GM19438 (cell line): ENCODE data around the gene LARGE1.

ENCODE experiments used
- ATAC-seq: cut with Tn5 transposase; IDR thresholded peaks from one replicate; pipeline ENCODE4 v1.9.1; 2021; ENCODE audit warnings: low read depth; ENCODE audit not compliant: unreplicated experiment

The LARGE1 gene

GRCh38 chr22:33512908-33513307 lies 407.4 kb downstream of the LARGE1 start:
- ATAC-seq: no peak

DNA sequence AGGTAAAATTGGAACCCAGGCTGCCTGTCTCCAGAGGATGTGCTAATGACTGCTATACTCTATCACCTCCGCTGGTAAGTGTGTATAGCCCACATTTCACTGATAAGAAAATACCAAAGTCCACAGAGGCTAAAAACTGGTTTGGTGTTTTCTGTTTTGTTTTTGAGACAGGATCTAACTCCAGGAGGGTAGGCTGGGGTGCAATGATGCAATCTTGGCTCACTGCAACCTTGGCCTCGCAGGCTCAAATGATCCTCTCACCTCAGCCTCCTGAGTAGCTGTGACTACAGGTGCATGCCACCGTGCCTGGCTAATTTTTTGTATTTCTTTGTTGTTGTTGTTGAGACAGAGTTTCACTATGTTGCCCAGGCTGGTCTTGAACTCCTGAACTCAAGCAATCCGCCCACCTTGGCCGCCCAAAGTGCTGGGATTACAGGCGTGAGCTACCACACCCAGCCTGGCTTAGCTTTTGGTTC lies 409.8 kb downstream of the LARGE1 start:
- no peak for ATAC-seq

GRCh38 chr22:33504941-33505625 lies 415.2 kb downstream of the LARGE1 start:
- no peak for ATAC-seq

DNA sequence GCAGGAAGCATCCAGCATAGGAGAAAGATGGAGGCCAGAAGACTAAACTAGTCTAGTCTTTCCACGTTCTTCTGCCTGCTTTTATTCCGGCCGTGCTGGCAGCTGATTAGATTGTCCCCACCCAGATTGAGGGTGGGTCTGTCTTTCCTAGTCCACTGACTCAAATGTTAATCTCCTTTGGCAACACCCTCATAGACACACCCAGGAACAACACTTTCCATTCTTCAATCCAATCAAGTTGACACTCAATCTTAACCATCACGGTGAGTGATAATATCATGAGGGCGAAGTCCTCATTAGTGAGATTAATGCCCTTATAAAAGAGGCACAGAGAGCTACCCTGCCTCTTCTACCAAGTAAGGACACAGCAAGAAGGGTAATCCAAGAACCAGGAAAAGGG lies 424.2 kb downstream of the LARGE1 start:
- no peak for ATAC-seq

GRCh38 chr22:33493476-33494205 lies 426.6 kb downstream of the LARGE1 start:
- ATAC-seq: no peak

DNA sequence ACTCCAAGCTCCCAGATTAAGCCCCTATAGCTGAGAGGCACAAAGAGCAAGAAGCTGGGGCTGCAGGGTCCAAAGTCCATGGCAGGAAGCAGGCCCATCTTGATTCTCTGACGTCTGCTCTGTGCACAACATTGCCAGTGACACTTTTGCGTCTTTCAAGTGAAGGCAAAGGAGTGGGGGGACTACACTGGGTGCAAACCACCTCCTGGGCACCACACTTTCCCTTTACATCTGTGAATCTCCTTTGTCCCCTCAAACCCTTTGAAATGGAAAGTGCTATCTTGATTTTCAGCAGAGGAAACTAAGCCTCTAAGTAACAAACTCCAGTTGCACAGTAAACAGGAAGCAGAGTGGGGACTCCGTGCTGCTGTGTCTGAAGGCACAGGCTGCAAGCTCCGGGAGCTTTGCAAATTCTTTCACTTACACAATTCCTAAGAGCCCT lies 428.0 kb downstream of the LARGE1 start:
- ATAC-seq: no peak

GRCh38 chr22:33487041-33487716 lies 433.1 kb downstream of the LARGE1 start:
- ATAC-seq: no peak

- ATAC-seq: no peak
Observed at GRCh38 chr22:33481550-33481949, 438.7 kb downstream of the LARGE1 start.

GRCh38 chr22:33477120-33478111 lies 442.9 kb downstream of the LARGE1 start:
- ATAC-seq: no peak

DNA sequence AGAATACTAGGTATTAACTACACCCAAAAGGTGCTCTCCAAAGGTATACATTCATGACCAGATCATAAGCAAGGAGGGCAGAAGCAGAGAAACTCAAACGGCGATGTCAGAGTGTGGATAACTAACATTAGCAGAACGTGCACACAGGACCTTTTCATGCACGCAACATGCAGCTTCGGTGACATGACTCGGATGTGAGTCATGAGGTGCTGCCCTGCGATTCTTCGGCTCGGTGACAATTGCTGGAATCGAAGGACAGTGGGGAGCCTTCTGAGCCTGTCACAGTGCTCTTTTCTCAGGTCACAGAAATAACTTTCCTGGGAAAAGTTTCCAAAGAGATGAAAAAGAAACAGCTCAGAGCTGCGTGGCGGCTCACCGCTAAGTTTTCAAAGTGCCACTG lies 443.6 kb downstream of the LARGE1 start:
- no peak for ATAC-seq

GRCh38 chr22:33476206-33476605 lies 444.1 kb downstream of the LARGE1 start:
- no peak for ATAC-seq

- ATAC-seq: no peak
Observed at GRCh38 chr22:33474587-33474986, 445.7 kb downstream of the LARGE1 start.

- ATAC-seq: no peak
Observed at GRCh38 chr22:33472462-33473344, 447.6 kb downstream of the LARGE1 start.

DNA sequence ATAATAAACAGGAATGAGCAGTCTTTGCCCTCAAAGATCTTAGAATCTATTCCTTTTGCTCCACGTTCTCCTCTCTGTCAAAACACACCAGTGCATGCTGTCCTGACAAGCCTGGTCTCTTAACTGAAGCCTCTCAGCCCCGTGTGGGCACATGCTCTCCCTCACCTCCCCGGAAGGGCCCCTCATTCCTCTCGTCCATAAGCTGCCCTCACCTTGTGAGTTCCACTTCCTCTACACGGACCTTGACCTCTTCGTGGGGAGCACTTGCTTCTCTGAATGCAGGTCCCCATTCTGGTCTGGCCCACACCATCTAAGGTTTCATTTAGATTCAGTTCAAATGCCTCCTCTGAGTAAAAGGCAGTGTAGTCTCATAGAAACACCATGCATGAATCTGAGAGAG lies 449.8 kb downstream of the LARGE1 start:
- no peak for ATAC-seq

GRCh38 chr22:33467620-33468095 lies 452.6 kb downstream of the LARGE1 start:
- ATAC-seq: no peak

DNA sequence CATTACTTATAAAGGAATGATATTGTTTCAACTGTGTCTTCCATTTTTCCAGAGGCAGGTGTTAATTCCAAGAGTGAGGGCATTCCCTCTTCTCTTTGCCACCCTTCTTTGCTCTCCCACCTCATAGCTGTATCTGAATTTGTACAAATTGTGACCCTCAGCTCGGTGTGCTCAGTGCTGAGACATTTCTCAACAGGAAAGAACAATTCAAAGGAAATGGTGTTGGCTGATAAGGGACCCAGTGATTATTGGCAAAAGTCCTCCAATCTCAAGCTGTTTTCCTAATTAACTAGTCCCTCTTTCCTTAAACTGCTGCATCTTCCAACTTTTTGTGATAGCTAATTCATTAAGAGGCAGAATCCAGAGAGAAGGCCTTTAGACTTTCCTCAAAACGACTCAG lies 453.2 kb downstream of the LARGE1 start:
- no peak for ATAC-seq

DNA sequence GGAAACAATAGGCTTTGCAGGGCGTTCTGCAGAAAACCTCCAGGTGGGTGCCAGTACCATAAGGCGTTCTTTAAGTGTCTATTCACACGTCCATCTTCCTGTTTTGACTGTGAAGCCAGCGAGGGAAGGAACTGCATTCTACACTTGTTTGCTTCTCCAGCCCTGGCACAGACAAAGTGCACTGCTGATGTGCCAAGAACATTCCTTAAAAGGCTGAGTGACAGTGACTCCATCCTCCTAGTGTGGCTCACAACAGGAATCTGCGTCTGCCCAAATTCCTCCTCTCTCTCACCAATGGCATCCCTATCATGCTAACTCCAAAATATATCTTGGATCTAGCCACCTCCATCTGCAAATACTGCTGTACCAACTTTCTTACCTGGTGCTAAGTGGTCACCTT lies 454.7 kb downstream of the LARGE1 start:
- no peak for ATAC-seq

DNA sequence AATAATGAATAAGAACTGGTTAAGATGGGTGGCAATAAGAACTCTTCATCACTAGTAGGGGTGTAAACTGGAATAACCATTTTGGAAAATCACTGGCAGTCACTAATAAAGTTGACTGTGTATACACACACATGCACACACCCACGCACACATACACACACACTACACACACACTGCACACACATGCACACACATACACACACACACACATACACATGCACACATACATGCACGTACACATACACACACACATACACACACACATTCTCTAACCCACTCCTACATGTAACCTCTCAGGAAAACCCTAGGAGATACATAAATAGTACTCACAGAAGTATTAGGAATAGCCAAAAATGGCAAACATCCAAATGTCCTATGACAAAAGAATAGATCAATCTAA lies 455.6 kb downstream of the LARGE1 start:
- ATAC-seq: no peak
